ENCODE measurements around the gene PGAP1.

- TF ChIP-seq GABPA (IDR thresholded peaks at IDR 0.05; ENCODE audit: low read depth) (no peak), CTCF (IDR thresholded peaks at IDR 0.05 in 2 of 3, conservative IDR thresholded peaks at IDR 0.05 in 1 of 3; ENCODE audit: control insufficient read depth in 2 of 3, extremely low read depth in 1 of 3, insufficient read depth in 1 of 3, low read depth in 3 of 3, low read length in 3 of 3) (no peak), IRF3 (IDR thresholded peaks at IDR 0.05) (no peak)
Measured at GRCh38 chr2:196970099-196970498, 43.6 kb upstream of the PGAP1 start.

Data from GM12878 (cell line).